Gastrocnemius medialis (tissue), 4 donors: ENCODE measurements around the gene WAPL. TPM values are rescaled to one million over a fixed set of nuclear protein-coding genes. Genes with fewer than 3 reads are reported as not detected.

ENCODE experiments used
- ATAC-seq, 2 donors: fragments of 150-250 bp; one replicate each; pipeline ENCODE4 v1.9.1; 2016
- DNase-seq, 2 donors: peaks; one replicate each; pipeline ENCODE4 v3.0.0-alpha.2; 2019
- H3K27ac ChIP-seq, 4 donors: fragments of 200-600 bp; sonication (generic); 1 replicate in 1 of 4; 2 replicates in 3 of 4; pipeline ENCODE4 v1.5.1; 2016 to 2018; ENCODE audit warnings: mild to moderate bottlenecking in 2 of 4, moderate library complexity in 1 of 4
- H3K27me3 ChIP-seq, 3 donors: fragments of 200-600 bp; sonication (generic) in 2 of 3; 1 replicate in 1 of 3; 2 replicates in 2 of 3; pipeline versions ENCODE4 v1.5.1 to v1.6.0; 2016 to 2019; ENCODE audit warnings: mild to moderate bottlenecking in 1 of 3, moderate library complexity in 1 of 3
- H3K36me3 ChIP-seq, 2 donors: fragments of 200-600 bp; sonication (generic) in 1 of 2; one replicate each; pipeline ENCODE4 v1.5.1; 2017 to 2018
- H3K4me1 ChIP-seq, 2 donors: fragments of 200-600 bp; sonication (generic) in 1 of 2; one replicate each; pipeline ENCODE4 v1.5.1; 2016 to 2017; ENCODE audit warnings: mild to moderate bottlenecking in 2 of 2
- H3K4me3 ChIP-seq, 4 donors: fragments of 200-600 bp; sonication (generic) in 3 of 4; 1 replicate in 1 of 4; 2 replicates in 3 of 4; pipeline ENCODE4 v1.5.1; 2016 to 2019; ENCODE audit warnings: mild to moderate bottlenecking in 2 of 4
- H3K9me3 ChIP-seq, 3 donors: fragments of 200-600 bp; sonication (generic) in 2 of 3; 1 replicate in 1 of 3; 2 replicates in 2 of 3; pipeline ENCODE4 v1.5.1; 2016 to 2019
- POLR2A ChIP-seq, 2 donors: fragments of 450-650 bp; IDR thresholded peaks; one replicate each; pipeline ENCODE4 v1.6.1; 2017; ENCODE audit warnings: antibody characterized with exemption in 2 of 2, mild to moderate bottlenecking in 2 of 2, moderate library complexity in 2 of 2
- in situ Hi-C, 4 donors: fragments of 200-750 bp; cut with MboI; loops; one replicate each; pipeline versions ENCODE4 v1.15.0 to v1.8.0; 2017; ENCODE audit warnings: low sequenced_read_pairs in 4 of 4
- intact Hi-C: fragments of 100-400 bp; cut with DNase I; formaldehyde crosslinking; loops from one replicate; pipeline ENCODE4 v1.15.1; 2023; ENCODE audit warnings: low total_unique reads
- total RNA-seq, 4 donors: library from RNA; depleted of rRNA; stranded (reverse); fragments of >200 nt; gene quantifications; one replicate each; pipeline versions ENCODE4 v1.1.0 to v1.2.3, GENCODE V29; 2016
- TF ChIP-seq, protein P1 (sequence below), 5 experiments: fragments of 450-650 bp in 3 of 5; fragments of 200-600 bp in 2 of 5; sonication (generic) in 2 of 5; IDR thresholded peaks in 4 of 5; conservative IDR thresholded peaks in 1 of 5; 1 replicate in 4 of 5; 2 replicates in 1 of 5; pipeline ENCODE4 v1.5.1; 2016 to 2019; ENCODE audit warnings: antibody characterized with exemption in 5 of 5, mild to moderate bottlenecking in 3 of 5, moderate library complexity in 3 of 5

Gene WAPL
- total RNA-seq, 4 donors from 2014 or later = 36.9 to 43.4 (median 39.6) TPM

- peaks cover 0 to 70% of the 10 kb centered on the region in 2 donors for H3K36me3 ChIP-seq
- no peaks in the 10 kb centered on the region for H3K4me1 ChIP-seq
- H3K27ac ChIP-seq = no peak overlapping the region
- intact Hi-C loops (no loop called here), in situ Hi-C loops (no loop called here)
- no peak for DNase-seq
- TF ChIP-seq, protein P1, sequence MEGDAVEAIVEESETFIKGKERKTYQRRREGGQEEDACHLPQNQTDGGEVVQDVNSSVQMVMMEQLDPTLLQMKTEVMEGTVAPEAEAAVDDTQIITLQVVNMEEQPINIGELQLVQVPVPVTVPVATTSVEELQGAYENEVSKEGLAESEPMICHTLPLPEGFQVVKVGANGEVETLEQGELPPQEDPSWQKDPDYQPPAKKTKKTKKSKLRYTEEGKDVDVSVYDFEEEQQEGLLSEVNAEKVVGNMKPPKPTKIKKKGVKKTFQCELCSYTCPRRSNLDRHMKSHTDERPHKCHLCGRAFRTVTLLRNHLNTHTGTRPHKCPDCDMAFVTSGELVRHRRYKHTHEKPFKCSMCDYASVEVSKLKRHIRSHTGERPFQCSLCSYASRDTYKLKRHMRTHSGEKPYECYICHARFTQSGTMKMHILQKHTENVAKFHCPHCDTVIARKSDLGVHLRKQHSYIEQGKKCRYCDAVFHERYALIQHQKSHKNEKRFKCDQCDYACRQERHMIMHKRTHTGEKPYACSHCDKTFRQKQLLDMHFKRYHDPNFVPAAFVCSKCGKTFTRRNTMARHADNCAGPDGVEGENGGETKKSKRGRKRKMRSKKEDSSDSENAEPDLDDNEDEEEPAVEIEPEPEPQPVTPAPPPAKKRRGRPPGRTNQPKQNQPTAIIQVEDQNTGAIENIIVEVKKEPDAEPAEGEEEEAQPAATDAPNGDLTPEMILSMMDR (IDR thresholded peaks at IDR 0.05 in 4 of 5, conservative IDR thresholded peaks at IDR 0.05 in 1 of 5) = no peak
- TF ChIP-seq POLR2A (IDR thresholded peaks at IDR 0.05) = no peak
- H3K27me3 ChIP-seq = no peaks in the 10 kb centered on the region
- no peaks in the 10 kb centered on the region for H3K9me3 ChIP-seq
- no peak for ATAC-seq
- H3K4me3 ChIP-seq = no peak overlapping the region
These were observed 74.2 kb downstream of the WAPL start for GRCh38 chr10:86447432-86447831.

DNA sequence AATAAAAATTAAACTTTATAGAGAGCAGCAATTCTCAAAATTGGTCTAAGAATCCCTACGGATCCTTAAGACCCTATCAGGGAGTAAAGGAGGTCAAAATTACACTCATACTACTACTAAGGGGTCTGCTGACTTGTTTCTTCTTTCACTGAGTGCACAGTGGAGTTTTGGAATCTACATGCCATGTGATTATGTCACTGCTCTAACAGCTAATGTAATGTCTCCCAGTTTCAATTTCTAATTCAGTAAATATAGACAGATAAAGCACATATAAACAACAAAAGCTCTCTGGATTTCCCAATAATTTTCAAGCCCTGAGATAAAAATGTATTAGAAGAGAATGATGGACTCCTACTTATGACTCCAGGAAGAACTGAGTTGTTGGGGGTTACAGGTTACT, 74.6 kb downstream of the WAPL start:
- DNase-seq (no peak), ATAC-seq (no peak)
- no peaks in the 10 kb centered on the region for H3K9me3 ChIP-seq
- H3K27ac ChIP-seq = no peak overlapping the region
- no peaks in the 10 kb centered on the region for H3K4me1 ChIP-seq
- in situ Hi-C loops = no loop called here
- H3K36me3 ChIP-seq = peaks cover 0 to 70% of the 10 kb centered on the region in 2 donors
- TF ChIP-seq POLR2A (IDR thresholded peaks at IDR 0.05) = no peak
- TF ChIP-seq, protein P1 (IDR thresholded peaks at IDR 0.05 in 4 of 5, conservative IDR thresholded peaks at IDR 0.05 in 1 of 5) = no peak
- intact Hi-C loops = no loop called here
- H3K4me3 ChIP-seq = no peak overlapping the region
- no peaks in the 10 kb centered on the region for H3K27me3 ChIP-seq

DNA sequence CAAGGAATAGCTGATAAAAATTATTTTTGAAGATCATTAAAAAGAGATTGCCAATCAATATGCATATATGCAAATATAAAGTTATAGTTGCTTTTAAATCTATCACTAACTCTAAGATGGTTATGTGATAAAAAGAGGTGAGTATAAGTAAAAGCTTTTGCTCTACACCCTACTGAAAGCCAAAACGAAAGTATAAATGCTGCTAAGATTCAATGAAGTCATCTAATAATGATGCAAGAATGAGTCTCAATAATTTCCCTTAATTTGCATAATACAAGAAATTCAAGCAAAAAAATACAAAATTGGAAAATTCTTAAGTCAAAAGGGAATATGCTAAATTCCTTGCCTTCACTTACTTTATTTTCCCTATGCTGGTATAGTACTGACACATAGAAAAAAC, 75.2 kb downstream of the WAPL start:
- peaks cover 0 to 70% of the 10 kb centered on the region in 2 donors for H3K36me3 ChIP-seq
- DNase-seq (no peak), ATAC-seq (no peak)
- no peaks in the 10 kb centered on the region for H3K9me3 ChIP-seq
- in situ Hi-C loops = no loop called here
- H3K4me1 ChIP-seq = no peaks in the 10 kb centered on the region
- no peak for TF ChIP-seq POLR2A (IDR thresholded peaks at IDR 0.05)
- TF ChIP-seq, protein P1 (IDR thresholded peaks at IDR 0.05 in 4 of 5, conservative IDR thresholded peaks at IDR 0.05 in 1 of 5) = no peak
- no peaks in the 10 kb centered on the region for H3K27me3 ChIP-seq
- intact Hi-C loops = no loop called here
- no peak overlapping the region for H3K27ac ChIP-seq
- H3K4me3 ChIP-seq = no peak overlapping the region

DNA sequence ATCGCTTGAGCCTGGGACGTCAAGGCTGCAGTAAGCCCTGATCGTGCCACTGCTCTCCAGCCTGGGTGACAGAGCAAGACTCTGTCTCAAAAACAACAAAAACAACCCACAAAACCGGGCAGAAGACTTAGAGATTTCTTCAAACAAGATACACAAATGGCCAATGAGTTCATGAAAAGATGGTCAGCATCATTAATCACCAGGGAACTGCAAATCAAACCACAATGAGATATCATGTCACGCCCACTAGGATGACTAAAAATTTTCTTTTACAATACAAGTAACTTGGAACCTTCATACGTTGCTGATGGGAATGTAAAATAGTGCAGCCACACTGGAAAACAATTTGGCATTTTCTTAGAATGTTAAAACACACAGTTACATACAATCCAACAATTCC, 77.7 kb downstream of the WAPL start:
- intact Hi-C loops = no loop called here
- ATAC-seq = no peak
- H3K36me3 ChIP-seq = peaks cover 0 to 57% of the 10 kb centered on the region in 2 donors
- no peaks in the 10 kb centered on the region for H3K27me3 ChIP-seq
- in situ Hi-C loops = no loop called here
- no peak for DNase-seq
- H3K9me3 ChIP-seq = no peaks in the 10 kb centered on the region
- no peak overlapping the region for H3K27ac ChIP-seq
- H3K4me1 ChIP-seq = peaks cover 11% of the 10 kb centered on the region in 2 donors
- no peak overlapping the region for H3K4me3 ChIP-seq
- no peak for TF ChIP-seq POLR2A (IDR thresholded peaks at IDR 0.05)
- TF ChIP-seq, protein P1 (IDR thresholded peaks at IDR 0.05 in 4 of 5, conservative IDR thresholded peaks at IDR 0.05 in 1 of 5) = no peak

GRCh38 chr10:86443069-86443468, 78.5 kb downstream of the WAPL start:
- Histone ChIP-seq H3K27ac (no peak overlapping the region), H3K27me3 (no peaks in the 10 kb centered on the region), H3K36me3 (peaks cover 0 to 54% of the 10 kb centered on the region in 2 donors), H3K9me3 (no peaks in the 10 kb centered on the region), H3K4me3 (no peak overlapping the region), H3K4me1 (peaks cover 12 to 17% of the 10 kb centered on the region in 2 donors)
- TF ChIP-seq, protein P1 (IDR thresholded peaks at IDR 0.05 in 4 of 5, conservative IDR thresholded peaks at IDR 0.05 in 1 of 5) = no peak
- TF ChIP-seq POLR2A (IDR thresholded peaks at IDR 0.05) = no peak
- in situ Hi-C loops (no loop called here), intact Hi-C loops (no loop called here)
- DNase-seq = no peak
- no peak for ATAC-seq
